ENCODE data around the gene TFAP2A. TPM values are rescaled to one million over a fixed set of nuclear protein-coding genes. Genes with fewer than 3 reads are reported as not detected.
A peak's percentile ranks its signal among the peaks of the same experiment; 100 is the strongest.

The TFAP2A gene
- total RNA-seq, 4 donors from 2014 or later = 0.20 to 1.2 (median 0.66) TPM; not detected in 1

DNA sequence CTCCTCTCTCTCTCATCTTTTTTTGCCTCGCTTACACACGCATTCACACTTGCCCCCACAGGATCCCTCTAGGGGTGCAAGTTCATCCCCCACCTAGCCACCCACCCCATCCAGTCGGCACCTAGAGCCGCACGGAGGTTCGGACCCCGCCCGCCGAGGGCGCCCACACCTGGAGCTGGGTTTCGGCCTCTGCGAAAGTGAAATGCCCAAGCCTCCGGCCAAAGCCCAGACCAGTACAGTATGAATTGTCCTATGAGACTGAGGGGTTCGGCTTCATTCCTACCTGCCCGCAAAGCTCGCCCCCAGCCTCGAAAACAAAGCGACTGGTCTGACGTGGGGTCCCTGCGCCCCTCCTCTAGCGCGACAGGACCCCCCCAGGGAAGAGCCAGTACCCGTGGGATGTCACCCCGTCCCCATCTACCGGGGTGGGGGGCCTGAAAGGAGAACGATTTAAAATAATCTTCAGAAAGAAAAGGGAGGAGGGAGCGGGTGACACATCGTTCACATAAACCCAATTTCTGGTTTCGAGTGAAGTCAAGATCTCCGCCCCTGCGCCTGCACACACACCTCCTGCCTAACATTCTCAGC, 1.5 kb downstream of the TFAP2A start:
- 3 to 5% methylated on average over 26 to 27 of the region's 31 CpGs for WGBS, 2 donors
- TF ChIP-seq EP300 (IDR thresholded peaks at IDR 0.05) (no peak), POLR2A (IDR thresholded peaks at IDR 0.05) (no peak)
- TF ChIP-seq, protein P1, sequence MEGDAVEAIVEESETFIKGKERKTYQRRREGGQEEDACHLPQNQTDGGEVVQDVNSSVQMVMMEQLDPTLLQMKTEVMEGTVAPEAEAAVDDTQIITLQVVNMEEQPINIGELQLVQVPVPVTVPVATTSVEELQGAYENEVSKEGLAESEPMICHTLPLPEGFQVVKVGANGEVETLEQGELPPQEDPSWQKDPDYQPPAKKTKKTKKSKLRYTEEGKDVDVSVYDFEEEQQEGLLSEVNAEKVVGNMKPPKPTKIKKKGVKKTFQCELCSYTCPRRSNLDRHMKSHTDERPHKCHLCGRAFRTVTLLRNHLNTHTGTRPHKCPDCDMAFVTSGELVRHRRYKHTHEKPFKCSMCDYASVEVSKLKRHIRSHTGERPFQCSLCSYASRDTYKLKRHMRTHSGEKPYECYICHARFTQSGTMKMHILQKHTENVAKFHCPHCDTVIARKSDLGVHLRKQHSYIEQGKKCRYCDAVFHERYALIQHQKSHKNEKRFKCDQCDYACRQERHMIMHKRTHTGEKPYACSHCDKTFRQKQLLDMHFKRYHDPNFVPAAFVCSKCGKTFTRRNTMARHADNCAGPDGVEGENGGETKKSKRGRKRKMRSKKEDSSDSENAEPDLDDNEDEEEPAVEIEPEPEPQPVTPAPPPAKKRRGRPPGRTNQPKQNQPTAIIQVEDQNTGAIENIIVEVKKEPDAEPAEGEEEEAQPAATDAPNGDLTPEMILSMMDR (IDR thresholded peaks at IDR 0.05) = no peak
- Histone ChIP-seq H3K4me1 (peaks cover 0 to 61% (median 28%) of the 10 kb centered on the region in 4 donors), H3K36me3 (no peaks in the 10 kb centered on the region), H3K9me3 (no peaks in the 10 kb centered on the region), H3K27me3 (peaks cover 2 to 94% of the 10 kb centered on the region in 2 donors), H3K4me3 (peak overlapping the region; percentile 35 to 92 (median 64)), H3K27ac (peak overlapping the region in 2 of 4 donors; percentile 74 to 85)
- no peak for DNase-seq (ENCODE audit: low spot score in 2 of 2)

GRCh38 chr6:10412461-10413261, 2.2 kb downstream of the TFAP2A start:
- H3K27ac ChIP-seq = peak overlapping the region in 3 of 4 donors; percentile 4 to 85 (median 74)
- no peak for DNase-seq (ENCODE audit: low spot score in 2 of 2)
- TF ChIP-seq POLR2A (IDR thresholded peaks at IDR 0.05) (no peak), EP300 (IDR thresholded peaks at IDR 0.05) (no peak)
- TF ChIP-seq, protein P1 (IDR thresholded peaks at IDR 0.05) = no peak
- peak overlapping the region; percentile 35 to 92 (median 64) for H3K4me3 ChIP-seq
- no peaks in the 10 kb centered on the region for H3K9me3 ChIP-seq
- 0% methylated on average over 29 to 70 of the region's 82 CpGs for WGBS, 2 donors
- peaks cover 0 to 61% (median 28%) of the 10 kb centered on the region in 4 donors for H3K4me1 ChIP-seq
- H3K36me3 ChIP-seq = no peaks in the 10 kb centered on the region
- H3K27me3 ChIP-seq = peaks cover 2 to 93% of the 10 kb centered on the region in 2 donors

DNA sequence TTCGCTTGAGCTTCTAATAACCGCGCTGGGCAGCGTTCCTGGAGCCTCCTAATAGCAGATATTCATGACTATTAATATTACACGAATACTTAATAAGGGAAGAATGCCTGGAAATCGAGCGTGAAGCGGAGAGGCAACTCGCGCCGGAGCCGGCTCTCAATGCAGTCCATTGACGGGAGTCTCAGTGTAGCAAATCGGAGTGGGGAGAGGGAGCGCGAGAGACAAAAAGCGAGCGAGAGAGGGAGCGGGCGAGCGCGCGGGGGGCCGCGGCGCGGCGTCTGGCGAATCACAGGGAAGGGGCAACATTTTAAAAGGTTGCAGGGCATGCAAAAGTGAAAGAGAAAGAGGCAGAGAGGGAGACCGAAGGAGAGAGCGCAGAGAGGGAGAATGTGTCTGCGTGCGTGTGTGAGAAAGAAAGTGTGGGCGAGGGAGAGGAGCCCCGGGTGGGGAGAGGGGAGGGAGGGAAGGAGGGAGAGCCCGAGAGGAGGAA, 2.9 kb downstream of the TFAP2A start:
- peaks cover 0 to 56% (median 28%) of the 10 kb centered on the region in 4 donors for H3K4me1 ChIP-seq
- no peaks in the 10 kb centered on the region for H3K36me3 ChIP-seq
- WGBS, 2 donors = 0 to 1% methylated on average over 36 of the region's 36 CpGs
- TF ChIP-seq, protein P1 (IDR thresholded peaks at IDR 0.05) = no peak
- TF ChIP-seq EP300 (IDR thresholded peaks at IDR 0.05) = peak in 1 of 2 donors; percentile 22
- peaks cover 2 to 93% of the 10 kb centered on the region in 2 donors for H3K27me3 ChIP-seq
- H3K9me3 ChIP-seq = no peaks in the 10 kb centered on the region
- peak overlapping the region; percentile 35 to 92 (median 64) for H3K4me3 ChIP-seq
- no peak for DNase-seq (ENCODE audit: low spot score in 2 of 2)
- H3K27ac ChIP-seq = peak overlapping the region in 2 of 4 donors; percentile 74 to 85

DNA sequence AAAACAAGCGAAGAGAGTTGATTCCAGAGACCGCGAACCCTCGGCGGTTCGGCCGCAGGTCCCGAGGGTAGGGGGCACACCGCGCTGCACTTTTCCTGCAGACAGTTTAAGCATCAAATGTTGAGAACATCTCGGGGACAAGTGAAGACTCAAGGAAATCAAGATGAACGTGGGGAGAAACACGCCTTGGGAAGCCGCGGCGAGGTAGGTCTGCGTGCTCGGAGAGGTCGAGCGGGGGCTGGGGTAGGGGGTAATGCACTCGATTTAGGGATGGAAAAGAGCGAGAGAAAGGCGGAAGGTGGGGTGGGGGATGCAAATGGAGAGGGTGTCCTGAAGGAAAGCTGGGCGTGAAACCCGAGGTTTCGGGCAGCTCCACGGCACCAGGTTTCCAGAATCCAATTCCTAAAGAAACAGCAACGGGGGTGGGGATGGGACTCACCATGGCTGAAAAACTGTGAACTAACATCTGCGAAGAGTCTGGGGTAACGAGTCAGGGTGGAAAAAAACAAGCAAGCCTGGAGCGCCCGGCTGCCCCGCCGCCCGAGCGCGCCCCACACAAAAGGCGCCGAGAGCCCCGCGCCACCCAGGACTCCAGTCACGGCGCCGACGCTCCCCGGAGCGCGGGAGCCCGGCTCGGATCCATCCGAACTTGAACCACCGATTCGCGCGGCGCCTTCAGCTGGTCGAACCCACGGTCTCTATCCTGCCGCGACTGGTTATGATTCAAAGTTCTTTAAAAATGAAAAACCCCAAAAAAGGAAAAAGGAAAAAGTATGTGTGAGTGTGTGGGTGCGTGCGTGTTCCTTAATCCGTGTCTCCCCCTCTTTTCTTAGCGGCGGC, 3.5 kb downstream of the TFAP2A start:
- Histone ChIP-seq H3K4me3 (peak overlapping the region; percentile 35 to 92 (median 64)), H3K9me3 (no peaks in the 10 kb centered on the region), H3K36me3 (no peaks in the 10 kb centered on the region), H3K27me3 (peaks cover 2 to 90% of the 10 kb centered on the region in 2 donors), H3K27ac (peak overlapping the region in 2 of 4 donors; percentile 74 to 85), H3K4me1 (peaks cover 0 to 50% (median 28%) of the 10 kb centered on the region in 4 donors)
- 2 to 3% methylated on average over 65 of the region's 65 CpGs for WGBS, 2 donors
- no peak for DNase-seq (ENCODE audit: low spot score in 2 of 2)
- TF ChIP-seq, protein P1 (IDR thresholded peaks at IDR 0.05) = no peak
